ENCODE measurements around the gene BCAN.
"Not testable (repeated sequence)": the region's sequence is repeated elsewhere in the genome, so short reads cannot be mapped to it uniquely, and the experiment has no call there.

The BCAN gene, protein sequence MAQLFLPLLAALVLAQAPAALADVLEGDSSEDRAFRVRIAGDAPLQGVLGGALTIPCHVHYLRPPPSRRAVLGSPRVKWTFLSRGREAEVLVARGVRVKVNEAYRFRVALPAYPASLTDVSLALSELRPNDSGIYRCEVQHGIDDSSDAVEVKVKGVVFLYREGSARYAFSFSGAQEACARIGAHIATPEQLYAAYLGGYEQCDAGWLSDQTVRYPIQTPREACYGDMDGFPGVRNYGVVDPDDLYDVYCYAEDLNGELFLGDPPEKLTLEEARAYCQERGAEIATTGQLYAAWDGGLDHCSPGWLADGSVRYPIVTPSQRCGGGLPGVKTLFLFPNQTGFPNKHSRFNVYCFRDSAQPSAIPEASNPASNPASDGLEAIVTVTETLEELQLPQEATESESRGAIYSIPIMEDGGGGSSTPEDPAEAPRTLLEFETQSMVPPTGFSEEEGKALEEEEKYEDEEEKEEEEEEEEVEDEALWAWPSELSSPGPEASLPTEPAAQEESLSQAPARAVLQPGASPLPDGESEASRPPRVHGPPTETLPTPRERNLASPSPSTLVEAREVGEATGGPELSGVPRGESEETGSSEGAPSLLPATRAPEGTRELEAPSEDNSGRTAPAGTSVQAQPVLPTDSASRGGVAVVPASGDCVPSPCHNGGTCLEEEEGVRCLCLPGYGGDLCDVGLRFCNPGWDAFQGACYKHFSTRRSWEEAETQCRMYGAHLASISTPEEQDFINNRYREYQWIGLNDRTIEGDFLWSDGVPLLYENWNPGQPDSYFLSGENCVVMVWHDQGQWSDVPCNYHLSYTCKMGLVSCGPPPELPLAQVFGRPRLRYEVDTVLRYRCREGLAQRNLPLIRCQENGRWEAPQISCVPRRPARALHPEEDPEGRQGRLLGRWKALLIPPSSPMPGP

DNA sequence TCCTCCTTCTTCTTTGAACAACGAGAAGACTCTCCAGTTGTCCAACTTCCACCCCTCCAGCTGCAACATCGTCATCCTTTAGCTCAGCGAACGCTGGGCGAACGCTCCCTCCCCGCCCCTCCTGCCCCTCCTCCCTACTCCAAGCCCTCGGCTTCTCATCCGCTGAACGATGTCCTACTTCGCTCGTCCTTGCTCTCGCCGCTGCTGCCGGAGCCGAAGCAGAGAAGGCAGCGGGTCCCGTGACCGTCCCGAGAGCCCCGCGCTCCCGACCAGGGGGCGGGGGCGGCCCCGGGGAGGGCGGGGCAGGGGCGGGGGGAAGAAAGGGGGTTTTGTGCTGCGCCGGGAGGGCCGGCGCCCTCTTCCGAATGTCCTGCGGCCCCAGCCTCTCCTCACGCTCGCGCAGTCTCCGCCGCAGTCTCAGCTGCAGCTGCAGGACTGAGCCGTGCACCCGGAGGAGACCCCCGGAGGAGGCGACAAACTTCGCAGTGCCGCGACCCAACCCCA, at the start of gene BCAN:
BCAN (plus strand) TSS at position 357 of the 504 bp plus-strand sequence. CDS start 3,938 bp downstream, outside the sequence.
- peak; percentile 21 for DNase-seq

DNA sequence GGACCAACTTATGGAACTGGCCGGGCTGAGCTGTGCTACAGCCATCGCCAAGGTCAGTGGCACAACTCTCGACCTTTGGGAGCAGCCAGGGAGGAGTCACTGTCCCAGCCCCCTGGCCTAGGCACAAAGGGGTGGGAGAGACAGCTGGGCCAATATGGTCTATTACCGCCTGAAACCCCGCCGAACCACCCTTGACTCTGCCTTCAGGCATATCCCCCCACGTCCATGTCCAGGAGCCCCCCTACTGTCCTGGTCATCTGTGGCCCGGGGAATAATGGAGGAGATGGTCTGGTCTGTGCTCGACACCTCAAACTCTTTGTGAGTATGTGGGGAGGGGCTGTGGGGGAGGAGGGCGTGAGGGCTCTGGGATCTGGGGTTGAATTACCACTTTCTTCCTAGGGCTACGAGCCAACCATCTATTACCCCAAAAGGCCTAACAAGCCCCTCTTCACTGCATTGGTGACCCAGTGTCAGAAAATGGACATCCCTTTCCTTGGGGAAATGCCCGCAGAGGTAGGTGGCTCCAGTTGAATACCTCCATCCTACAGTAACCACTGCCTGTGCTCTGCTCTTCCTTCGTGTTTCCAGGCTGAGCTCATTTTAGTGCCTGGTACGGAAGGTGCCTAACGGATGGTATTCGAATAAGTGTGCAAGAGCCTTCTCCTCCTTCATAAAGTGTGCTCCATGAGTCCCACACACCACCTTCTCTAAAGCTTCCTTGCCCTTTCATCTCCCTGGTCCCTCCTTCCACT, 49.6 kb upstream of the BCAN start:
- no peak for DNase-seq

- DNase-seq: no peak
Measured at GRCh38 chr1:156592910-156593660, 48.8 kb upstream of the BCAN start.

DNA sequence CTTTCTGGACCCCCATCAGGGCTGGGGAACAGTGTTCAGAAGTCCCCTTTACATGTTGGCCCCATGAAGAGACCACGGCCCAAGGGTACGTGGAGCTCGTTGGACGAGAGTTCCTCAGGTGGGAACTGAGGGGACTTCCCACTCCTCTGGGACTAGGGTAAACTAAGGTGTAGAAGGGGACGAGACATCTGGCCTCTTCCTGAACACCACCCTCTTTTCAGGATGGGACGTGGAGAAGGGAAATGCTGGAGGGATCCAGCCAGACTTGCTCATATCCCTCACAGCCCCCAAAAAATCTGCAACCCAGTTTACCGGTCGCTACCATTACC, 48.3 kb upstream of the BCAN start:
- DNase-seq: no peak

DNA sequence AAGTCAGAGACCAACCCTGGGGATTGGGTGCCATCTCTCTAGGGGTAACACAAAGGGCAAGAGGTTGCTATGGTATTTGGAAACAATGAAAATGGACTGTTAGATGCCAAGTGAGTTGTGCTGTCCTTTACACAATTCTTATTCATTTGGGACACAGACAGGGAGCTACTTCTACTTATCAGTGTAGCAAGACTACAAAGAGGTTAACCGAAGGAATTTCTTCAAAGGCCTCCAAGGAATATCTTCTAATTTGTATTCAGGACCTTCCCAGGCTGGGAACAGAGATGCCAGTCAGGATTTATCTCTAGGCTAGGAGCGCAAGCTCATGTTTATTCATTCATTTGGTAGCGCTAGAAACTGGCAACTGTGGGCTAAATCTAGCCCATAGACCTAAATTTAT, 47.7 kb upstream of the BCAN start:
- DNase-seq: no peak

- no peak for DNase-seq
Measured at GRCh38 chr1:156595016-156595415, 46.9 kb upstream of the BCAN start.

DNA sequence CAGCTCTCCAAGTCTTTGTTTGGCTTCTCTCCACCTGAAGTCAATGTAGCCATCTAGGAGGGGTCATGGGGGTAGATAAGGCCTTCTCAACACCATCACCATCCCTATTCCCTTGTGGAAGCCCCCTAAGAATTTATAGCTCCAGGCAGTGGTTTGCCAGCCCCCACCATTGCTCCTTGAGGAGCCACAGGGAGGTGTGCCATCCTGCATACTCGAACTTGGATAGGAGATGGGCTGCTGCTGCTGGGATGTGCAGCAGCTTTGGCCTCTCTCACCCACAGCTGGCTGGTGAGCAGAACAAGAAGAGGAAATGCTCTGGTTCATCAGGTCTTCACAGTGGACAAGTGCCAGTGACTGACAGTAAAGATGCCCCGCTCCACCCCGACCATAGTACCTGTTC, 45.5 kb upstream of the BCAN start:
- no peak for DNase-seq

GRCh38 chr1:156598125-156598524, 43.8 kb upstream of the BCAN start:
- no peak for DNase-seq

- no peak for DNase-seq
Measured at GRCh38 chr1:156598731-156599432, 43.0 kb upstream of the BCAN start.

- DNase-seq: no peak
Measured at GRCh38 chr1:156599811-156600210, 42.1 kb upstream of the BCAN start.

DNA sequence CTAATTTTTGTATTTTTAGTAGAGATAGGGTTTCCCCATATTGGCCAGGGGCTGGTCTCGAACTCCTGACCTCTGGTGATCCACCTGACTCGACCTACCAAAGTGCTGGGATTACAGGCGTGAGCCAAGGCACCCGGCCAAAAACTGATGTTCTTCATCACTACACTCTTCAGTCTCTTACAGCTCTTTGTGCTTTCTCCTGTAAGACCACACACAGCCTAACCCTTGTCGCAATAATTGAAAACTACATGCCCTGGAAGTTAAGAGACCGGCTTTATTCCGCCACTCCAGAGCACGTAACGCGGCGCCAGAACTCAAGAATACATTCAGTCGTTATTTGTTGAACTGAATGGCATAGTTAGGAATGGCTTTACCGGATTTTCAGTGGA, 41.2 kb upstream of the BCAN start:
- no peak for DNase-seq

- DNase-seq: peak; percentile 81
Measured at GRCh38 chr1:156601122-156601830, 40.6 kb upstream of the BCAN start, which contains the start of gene GPATCH4. Gene GPATCH4, minus strand, starts transcription at chr1:156601479.

DNA sequence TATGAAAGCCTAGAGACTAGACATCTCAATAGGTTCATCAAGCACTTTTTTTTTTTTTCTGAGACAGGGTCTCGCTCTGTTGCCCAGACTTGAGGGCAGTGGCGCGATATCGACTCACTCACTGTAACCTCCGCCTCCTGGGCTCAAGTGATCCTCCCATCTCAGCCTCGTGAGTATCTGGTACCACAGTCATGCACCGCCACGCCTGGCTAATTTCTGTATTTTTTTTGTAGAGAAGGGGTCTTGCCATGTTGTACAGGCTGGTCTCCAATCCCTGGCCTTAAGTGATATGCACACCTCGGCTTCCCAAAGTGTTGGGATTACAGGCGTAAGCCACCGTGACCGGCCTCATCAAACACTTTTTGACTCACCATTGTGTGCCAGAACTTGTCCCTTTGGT, 40.0 kb upstream of the BCAN start:
- no peak for DNase-seq

DNA sequence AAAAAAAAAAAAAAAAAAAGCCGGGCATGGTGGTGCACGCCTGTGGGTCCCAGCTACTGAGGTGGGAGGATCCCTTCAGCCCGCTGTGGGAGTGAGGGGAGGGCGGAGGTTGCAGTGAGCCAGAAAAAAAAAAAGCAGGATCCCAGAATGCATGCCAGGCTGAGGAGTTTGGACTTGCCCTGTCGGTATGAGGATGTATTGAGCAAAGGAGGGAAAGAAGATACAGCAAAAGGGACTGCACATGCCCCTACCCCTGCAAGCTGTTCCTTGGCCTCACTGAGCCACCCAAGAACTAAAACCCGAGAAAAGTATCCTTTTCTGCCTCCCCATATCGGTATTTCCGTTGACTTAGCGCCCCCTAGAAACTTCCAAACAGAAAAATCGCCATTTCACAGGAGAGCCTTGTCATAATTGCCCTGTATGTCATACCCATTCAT, 39.3 kb upstream of the BCAN start:
- DNase-seq: no peak

- DNase-seq: not testable (repeated sequence)
Measured at GRCh38 chr1:156607344-156607743, 34.6 kb upstream of the BCAN start.

DNA sequence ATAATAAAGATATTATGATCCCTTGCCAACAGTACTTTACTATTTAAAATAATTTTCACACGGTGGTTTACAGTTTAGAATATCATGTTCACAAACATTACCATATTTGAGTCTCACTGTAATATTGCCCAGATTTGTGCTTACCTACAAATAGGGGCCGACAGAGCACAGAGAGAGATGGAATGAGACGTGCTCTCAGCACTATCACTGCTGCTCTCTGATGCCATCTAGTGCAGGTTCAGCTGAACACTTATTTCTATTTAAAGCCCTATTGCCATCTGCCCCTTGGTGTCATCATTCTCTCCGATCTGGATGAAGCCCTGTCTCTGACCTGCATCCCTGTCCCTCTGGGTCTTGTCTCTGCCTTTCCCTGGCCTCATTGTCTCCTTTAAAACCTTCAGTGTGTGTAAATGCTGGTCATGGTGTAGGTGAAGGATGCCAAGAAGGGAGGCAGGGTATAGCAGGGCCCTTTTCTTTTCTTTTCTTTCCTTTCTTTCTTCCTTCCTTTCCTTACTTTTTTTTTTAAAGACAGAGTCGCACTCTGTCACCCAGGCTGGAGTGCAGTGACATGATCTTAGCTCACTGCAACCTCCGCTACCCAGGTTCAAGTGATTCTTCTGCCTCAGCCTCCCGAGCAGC, 33.8 kb upstream of the BCAN start:
- DNase-seq: peak; percentile 61

GRCh38 chr1:156608981-156609380, 32.9 kb upstream of the BCAN start:
- DNase-seq: peak; percentile 61

GRCh38 chr1:156610072-156610471, 31.8 kb upstream of the BCAN start:
- DNase-seq: not testable (repeated sequence)

- no peak for DNase-seq
Measured at GRCh38 chr1:156612666-156613065, 29.3 kb upstream of the BCAN start.

DNA sequence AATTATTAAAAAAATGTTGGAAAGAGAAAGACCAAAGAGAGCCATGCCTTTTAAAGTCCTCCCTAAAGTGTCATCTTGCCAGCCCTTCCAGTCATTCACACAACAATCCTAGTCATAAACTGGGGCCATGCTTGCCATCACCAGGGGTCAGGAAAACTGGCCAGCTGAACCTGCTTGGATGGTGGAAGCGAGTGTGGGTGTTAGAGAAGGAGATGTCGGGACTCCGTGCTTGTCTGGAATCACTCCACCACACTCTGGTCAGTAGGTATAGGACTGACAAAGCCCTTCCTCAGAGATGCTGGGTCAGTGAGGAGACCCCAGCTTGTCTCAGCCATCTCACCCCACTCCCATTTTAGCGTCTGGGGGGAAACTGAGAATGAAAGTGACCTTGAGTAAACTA, 26.0 kb upstream of the BCAN start:
- DNase-seq: no peak

Data from activated naive CD4-positive, alpha-beta T cell treated with Interleukin-2 at 50 U/mL for 16 hours (primary cell).